Panc1 (cell line): ENCODE data around the gene RRP12. TPM values are rescaled to one million over a fixed set of nuclear protein-coding genes. Genes with fewer than 3 reads are reported as not detected.

Source experiments
- ATAC-seq: fragments of 200-7000 bp; cut with Tn5 transposase; 2 replicates; pipeline ENCODE4 v1.9.1; 2020; ENCODE audit warnings: mild to moderate bottlenecking, moderate library complexity
- BruUV-seq: library from RNA; stranded (reverse); fragments of 400-500 nt; replicated peaks from 2 replicates; lab custom pipeline; 2021; lab: Mats Ljungman, UMichigan
- CTCF ChIA-PET: fragments of 300-600 bp; sonication (Branson Sonifier 250); formaldehyde crosslinking; loops from one replicate; lab custom pipeline; 2022; ENCODE audit warnings: antibody characterized with exemption; lab: Charles Lee
- POLR2A ChIA-PET: fragments of 300-600 bp; sonication (Branson Sonifier 250); formaldehyde crosslinking; loops from one replicate; lab custom pipeline; 2022; ENCODE audit warnings: antibody characterized with exemption; lab: Charles Lee
- DNase-seq: peaks from one replicate; pipeline ENCODE4 v3.0.0-alpha.2; 2010; ENCODE audit warnings: low read depth, low spot score
- H3K27ac ChIP-seq: 2 replicates; pipeline ENCODE4 v1.5.1; 2011; ENCODE audit warnings: mild to moderate bottlenecking, low read length, inconsistent platforms
- H3K27me3 ChIP-seq: fragments of 200-500 bp; sonication (Bioruptor generic); 2 replicates; pipeline ENCODE4 v1.6.0; 2014; ENCODE audit warnings: low read length, inconsistent platforms; ENCODE audit not compliant: control insufficient read depth, insufficient read depth
- H3K36me3 ChIP-seq: fragments of 200-500 bp; sonication (Bioruptor generic); 2 replicates; pipeline ENCODE4 v1.5.1; 2014; ENCODE audit warnings: inconsistent platforms, mild to moderate bottlenecking, low read length, moderate library complexity; ENCODE audit not compliant: control insufficient read depth, insufficient read depth
- H3K4me1 ChIP-seq: 2 replicates; pipeline ENCODE4 v1.5.1; 2011; ENCODE audit warnings: inconsistent platforms, mild to moderate bottlenecking, low read length, moderate library complexity; ENCODE audit not compliant: control insufficient read depth, insufficient read depth
- H3K4me3 ChIP-seq, 2 experiments: 2 replicates each; pipeline ENCODE4 v1.5.1; 2011 to 2012; ENCODE audit warnings: low read depth in 2 of 2, low read length in 2 of 2, mild to moderate bottlenecking in 2 of 2, inconsistent platforms in 1 of 2, moderate library complexity in 1 of 2
- H3K9me3 ChIP-seq: fragments of 200-500 bp; sonication (Bioruptor generic); 2 replicates; pipeline ENCODE4 v1.5.1; 2014; ENCODE audit warnings: low read depth, mild to moderate bottlenecking, inconsistent platforms, low read length, moderate library complexity; ENCODE audit not compliant: control insufficient read depth, insufficient read depth
- CTCF ChIP-seq: fragments of 450-650 bp; IDR thresholded peaks from 2 replicates; pipeline ENCODE4 v1.5.1; 2017; ENCODE audit warnings: mild to moderate bottlenecking
- POLR2AphosphoS5 ChIP-seq: IDR thresholded peaks from 2 replicates; pipeline ENCODE4 v1.6.1; 2012; ENCODE audit warnings: mild to moderate bottlenecking, low read depth, low read length, moderate library complexity
- REST ChIP-seq, 2 experiments: IDR thresholded peaks; 2 replicates each; pipeline ENCODE4 v1.6.1; 2011 to 2012; ENCODE audit warnings: low read depth in 2 of 2, control low read depth in 1 of 2, low read length in 1 of 2, mild to moderate bottlenecking in 1 of 2, moderate library complexity in 1 of 2; ENCODE audit not compliant: insufficient read depth in 1 of 2
- SIN3A ChIP-seq: IDR thresholded peaks from 2 replicates; pipeline ENCODE4 v1.6.1; 2012; ENCODE audit warnings: low read depth, mild to moderate bottlenecking, low read length, moderate library complexity, borderline replicate concordance; ENCODE audit not compliant: insufficient read depth
- TCF7L2 ChIP-seq: IDR thresholded peaks from 2 replicates; pipeline ENCODE4 v1.6.1; 2011; ENCODE audit warnings: mild to moderate bottlenecking, low read depth, low read length, inconsistent platforms
- in situ Hi-C: cut with HindIII; loops from 2 replicates; pipeline ENCODE4 v1.10.0; 2016; ENCODE audit warnings: low sequenced_read_pairs, low pct_unique_long_range_greater_than_20kb
- intact Hi-C: fragments of 100-400 bp; cut with micrococcal nuclease; formaldehyde crosslinking; loops from one replicate; pipeline ENCODE4 v1.10.0; 2022; ENCODE audit not compliant: unreplicated experiment
- total RNA-seq: library from RNA; stranded (reverse); gene quantifications from one replicate; pipeline ENCODE4 v1.2.1, GENCODE V29; 2021; ENCODE audit not compliant: unreplicated experiment

The RRP12 gene
- total RNA-seq, 1 experiment from 2014 or later = 94.9 TPM

GRCh38 chr10:97329766-97330165 lies 71.4 kb downstream of the RRP12 start:
- Histone ChIP-seq H3K4me3 (no peak overlapping the region), H3K27ac (peak overlapping the region; percentile 81), H3K27me3 (no peaks in the 10 kb centered on the region), H3K9me3 (no peaks in the 10 kb centered on the region), H3K4me1 (peaks cover 65% of the 10 kb centered on the region), H3K36me3 (no peaks in the 10 kb centered on the region)
- POLR2A ChIA-PET = interaction anchor here (0.9 kb wide), 1 partner anchor 51 kb away, joined by 10 read pairs; no protein-coding TSS in a partner anchor
- BruUV-seq = no TSS peak
- TF ChIP-seq POLR2AphosphoS5 = no peak
- no peak for TF ChIP-seq REST (IDR thresholded peaks at IDR 0.05; ENCODE audit: insufficient read depth in 1 of 2, low read depth in 2 of 2, low read length in 1 of 2)
- TF ChIP-seq TCF7L2 = no peak
- no peak for TF ChIP-seq SIN3A
- no peak for TF ChIP-seq CTCF
- ATAC-seq (no peak), DNase-seq (no peak)
- CTCF ChIA-PET = no interaction called here
- in situ Hi-C loops (no loop called here), intact Hi-C loops (loop anchor here (5.0 kb wide), 1 partner anchor 52 kb away; no protein-coding TSS in a partner anchor)

- no TSS peak for BruUV-seq
- TF ChIP-seq SIN3A (no peak), POLR2AphosphoS5 (peak; percentile 76; the same call in 1 of the 2 replicates)
- H3K36me3 ChIP-seq = no peaks in the 10 kb centered on the region
- intact Hi-C loops = loop anchor here (5.0 kb wide), 1 partner anchor 52 kb away; no protein-coding TSS in a partner anchor
- ChIA-PET CTCF (interaction anchor here (0.7 kb wide), 1 partner anchor 50 kb away, joined by 7 read pairs; no protein-coding TSS in a partner anchor), POLR2A (interaction anchor here (0.6 to 1.6 kb wide), 3 partner anchors 38 to 76 kb away, joined by 3 to 10 read pairs (median 3); no protein-coding TSS in a partner anchor)
- in situ Hi-C loops = no loop called here
- H3K9me3 ChIP-seq = no peaks in the 10 kb centered on the region
- H3K27ac ChIP-seq = peak overlapping the region; percentile 81
- DNase-seq (no peak), ATAC-seq (peak; percentile 18)
- no peak overlapping the region for H3K4me3 ChIP-seq
- peaks cover 65% of the 10 kb centered on the region for H3K4me1 ChIP-seq
- no peaks in the 10 kb centered on the region for H3K27me3 ChIP-seq
These were observed 72.3 kb downstream of the RRP12 start for GRCh38 chr10:97328646-97329453.
